WTC11 (cell line): ENCODE results near the gene PCDH1. TPM values are rescaled to one million over a fixed set of nuclear protein-coding genes. Genes with fewer than 3 reads are reported as not detected.
A peak's percentile ranks its signal among the peaks of the same experiment; 100 is the strongest.

ENCODE experiments used
- ATAC-seq: fragments of 200-7000 bp; cut with Tn5 transposase; 2 replicates; pipeline ENCODE4 v1.10.0; 2021; ENCODE audit warnings: mild to moderate bottlenecking, moderate library complexity
- CTCF ChIA-PET: fragments of 300-600 bp; sonication (Branson Sonifier 250); formaldehyde crosslinking; loops from one replicate; lab custom pipeline; 2021; ENCODE audit warnings: antibody characterized with exemption; lab: Charles Lee
- POLR2A ChIA-PET: fragments of 350-600 bp; sonication (Branson Sonifier 250); formaldehyde crosslinking; loops from one replicate; lab custom pipeline; 2021; ENCODE audit warnings: antibody characterized with exemption; lab: Charles Lee
- DNase-seq: peaks from one replicate; pipeline ENCODE4 v3.0.0; 2021; ENCODE audit warnings: low spot score
- H3K27ac Mint-ChIP-seq: 2 replicates; pipeline ENCODE4 v1.8.0; 2021; ENCODE audit warnings: mixed read lengths
- H3K27me3 Mint-ChIP-seq: 2 replicates; pipeline ENCODE4 v1.8.0; 2021; ENCODE audit warnings: low read depth, mild to moderate bottlenecking, moderate library complexity, mixed read lengths
- H3K36me3 Mint-ChIP-seq: 2 replicates; pipeline ENCODE4 v1.8.0; 2021; ENCODE audit warnings: mixed read lengths
- H3K4me1 Mint-ChIP-seq: 2 replicates; pipeline ENCODE4 v1.8.0; 2022; ENCODE audit warnings: mixed read lengths
- H3K4me3 Mint-ChIP-seq: 2 replicates; pipeline ENCODE4 v1.8.0; 2021; ENCODE audit warnings: mild to moderate bottlenecking, moderate library complexity, mixed read lengths
- H3K9me3 Mint-ChIP-seq: 2 replicates; pipeline ENCODE4 v1.8.0; 2021; ENCODE audit warnings: mixed read lengths
- ATF3 ChIP-seq: sonication (generic); formaldehyde crosslinking; conservative IDR thresholded peaks from 2 replicates; pipeline ENCODE4 v1.8.1; 2022; ENCODE audit warnings: mild to moderate bottlenecking, missing genetic modification reagents
- FOXP4 ChIP-seq: sonication (generic); formaldehyde crosslinking; IDR thresholded peaks from 2 replicates; pipeline ENCODE4 v1.8.0; 2022; ENCODE audit warnings: mild to moderate bottlenecking, missing genetic modification reagents
- JUN ChIP-seq: sonication (generic); formaldehyde crosslinking; IDR thresholded peaks from 2 replicates; pipeline ENCODE4 v1.8.0; 2023; ENCODE audit warnings: mild to moderate bottlenecking, missing genetic modification reagents
- NFE2L1 ChIP-seq: sonication (generic); formaldehyde crosslinking; IDR thresholded peaks from 2 replicates; pipeline ENCODE4 v1.8.1; 2023; ENCODE audit warnings: missing genetic modification reagents
- OVOL2 ChIP-seq: fragments of 250-450 bp; sonication (Bioruptor Pico); IDR thresholded peaks from 2 replicates; pipeline ENCODE4 v1.9.0; 2021; ENCODE audit warnings: mild to moderate bottlenecking, borderline replicate concordance
- PRRX2 ChIP-seq: fragments of 250-450 bp; sonication (Bioruptor Pico); IDR thresholded peaks from 2 replicates; pipeline ENCODE4 v1.8.0; 2021; ENCODE audit warnings: mild to moderate bottlenecking
- SOX15 ChIP-seq: fragments of 250-450 bp; sonication (Bioruptor Pico); IDR thresholded peaks from 2 replicates; pipeline ENCODE4 v1.9.0; 2021; ENCODE audit warnings: mild to moderate bottlenecking
- TEAD1 ChIP-seq: sonication (generic); formaldehyde crosslinking; IDR thresholded peaks from 2 replicates; pipeline ENCODE4 v1.8.0; 2022; ENCODE audit warnings: mild to moderate bottlenecking, missing genetic modification reagents
- ZNF138 ChIP-seq: sonication (generic); formaldehyde crosslinking; conservative IDR thresholded peaks from 2 replicates; pipeline ENCODE4 v1.8.1; 2022; ENCODE audit warnings: mild to moderate bottlenecking, moderate library complexity, missing genetic modification reagents
- ZNF219 ChIP-seq: sonication (generic); formaldehyde crosslinking; IDR thresholded peaks from 2 replicates; pipeline ENCODE4 v1.8.0; 2023; ENCODE audit warnings: missing genetic modification reagents, mild to moderate bottlenecking, borderline replicate concordance
- ZNF232 ChIP-seq: sonication (generic); formaldehyde crosslinking; IDR thresholded peaks from 2 replicates; pipeline ENCODE4 v1.8.0; 2022; ENCODE audit warnings: mild to moderate bottlenecking, missing genetic modification reagents
- ZNF263 ChIP-seq: sonication (generic); formaldehyde crosslinking; IDR thresholded peaks from 2 replicates; pipeline ENCODE4 v1.8.1; 2022; ENCODE audit warnings: low read depth, mild to moderate bottlenecking, moderate library complexity, missing genetic modification reagents
- total RNA-seq: library from RNA; stranded (reverse); gene quantifications from 3 replicates; pipeline ENCODE4 v1.2.3, GENCODE V29; 2021
- TF ChIP-seq, protein P1 (sequence below): fragments of 250-450 bp; sonication (Bioruptor Pico); IDR thresholded peaks from 2 replicates; pipeline ENCODE4 v1.9.0; 2021; ENCODE audit warnings: mild to moderate bottlenecking, borderline replicate concordance
- TF ChIP-seq, protein P2 (sequence below): sonication (generic); formaldehyde crosslinking; IDR thresholded peaks from 2 replicates; pipeline ENCODE4 v1.8.1; 2023; ENCODE audit warnings: mild to moderate bottlenecking, moderate library complexity, missing genetic modification reagents
- TF ChIP-seq, protein P3 (sequence below): sonication (generic); formaldehyde crosslinking; IDR thresholded peaks from 2 replicates; pipeline ENCODE4 v1.8.0; 2022; ENCODE audit warnings: mild to moderate bottlenecking, missing genetic modification reagents
- TF ChIP-seq, protein P4 (sequence below): fragments of 250-450 bp; sonication (Bioruptor Pico); IDR thresholded peaks from 2 replicates; pipeline ENCODE4 v2.1.2; 2022; ENCODE audit warnings: mild to moderate bottlenecking, moderate library complexity
- TF ChIP-seq, protein P5 (sequence below): sonication (generic); formaldehyde crosslinking; IDR thresholded peaks from 2 replicates; pipeline ENCODE4 v1.8.1; 2022; ENCODE audit warnings: mild to moderate bottlenecking, missing genetic modification reagents, moderate library complexity, borderline replicate concordance
- TF ChIP-seq, protein P6 (sequence below): fragments of 250-450 bp; sonication (Bioruptor Pico); IDR thresholded peaks from 2 replicates; pipeline ENCODE4 v1.9.0; 2021; ENCODE audit warnings: mild to moderate bottlenecking

The PCDH1 gene
- total RNA-seq, 1 experiment from 2014 or later, result 105 TPM

DNA sequence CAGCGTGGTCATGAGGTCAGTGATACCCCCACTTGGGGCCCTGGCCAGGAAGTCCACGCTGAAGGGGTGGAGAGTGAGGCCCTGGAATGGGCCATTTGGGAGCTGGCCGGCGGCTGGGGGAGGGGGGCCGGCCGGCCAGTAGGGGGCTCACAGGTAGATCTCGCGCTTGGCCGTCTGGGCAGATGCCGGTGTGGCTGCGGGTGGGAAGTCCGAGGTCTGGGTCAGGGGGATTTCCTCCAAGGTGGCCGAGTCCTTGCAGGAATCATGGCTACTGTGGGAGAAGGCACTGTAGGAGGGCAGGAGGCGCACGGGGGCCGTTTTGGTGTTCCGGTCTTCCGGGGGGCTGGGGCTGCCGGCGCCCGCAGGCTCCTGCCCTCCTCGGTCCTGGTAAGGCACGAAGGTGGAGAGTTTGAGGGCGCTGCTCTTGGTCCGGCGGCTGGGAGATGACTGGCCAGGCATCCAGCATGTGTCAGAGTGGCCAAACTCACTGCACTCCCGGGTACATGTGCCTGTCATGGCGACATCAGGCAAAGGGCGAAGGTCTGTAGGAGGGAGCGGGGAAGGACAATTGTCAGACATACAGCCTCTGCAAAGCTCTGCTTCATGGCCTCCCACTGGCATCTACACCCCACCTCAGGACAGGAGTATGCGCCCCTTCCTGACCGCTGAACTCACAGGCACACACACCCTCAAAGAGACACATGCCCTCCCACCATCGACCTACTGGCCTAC is 24.1 kb downstream of the PCDH1 start:
- Mint-ChIP-seq H3K4me1 (peaks cover 63% of the 10 kb centered on the region), H3K9me3 (no peaks in the 10 kb centered on the region), H3K27me3 (no peaks in the 10 kb centered on the region), H3K27ac (peak overlapping the region; percentile 86; the same call in 1 of the 2 replicates), H3K4me3 (no peak overlapping the region), H3K36me3 (peaks cover 21% of the 10 kb centered on the region)
- ChIA-PET POLR2A (interaction anchor here (0.6 to 1.4 kb wide), 5 partner anchors 10 to 436 kb away, joined by 3 to 6 read pairs (median 4); no protein-coding TSS in a partner anchor), CTCF (interaction anchor here (0.6 to 8.0 kb wide), 21 partner anchors 9 to 262 kb away, joined by 3 to 97 read pairs (median 4); partner anchors contain the start of gene PCDH1)
- DNase-seq (peak; percentile 55), ATAC-seq (no peak)
- TF ChIP-seq, protein P1, sequence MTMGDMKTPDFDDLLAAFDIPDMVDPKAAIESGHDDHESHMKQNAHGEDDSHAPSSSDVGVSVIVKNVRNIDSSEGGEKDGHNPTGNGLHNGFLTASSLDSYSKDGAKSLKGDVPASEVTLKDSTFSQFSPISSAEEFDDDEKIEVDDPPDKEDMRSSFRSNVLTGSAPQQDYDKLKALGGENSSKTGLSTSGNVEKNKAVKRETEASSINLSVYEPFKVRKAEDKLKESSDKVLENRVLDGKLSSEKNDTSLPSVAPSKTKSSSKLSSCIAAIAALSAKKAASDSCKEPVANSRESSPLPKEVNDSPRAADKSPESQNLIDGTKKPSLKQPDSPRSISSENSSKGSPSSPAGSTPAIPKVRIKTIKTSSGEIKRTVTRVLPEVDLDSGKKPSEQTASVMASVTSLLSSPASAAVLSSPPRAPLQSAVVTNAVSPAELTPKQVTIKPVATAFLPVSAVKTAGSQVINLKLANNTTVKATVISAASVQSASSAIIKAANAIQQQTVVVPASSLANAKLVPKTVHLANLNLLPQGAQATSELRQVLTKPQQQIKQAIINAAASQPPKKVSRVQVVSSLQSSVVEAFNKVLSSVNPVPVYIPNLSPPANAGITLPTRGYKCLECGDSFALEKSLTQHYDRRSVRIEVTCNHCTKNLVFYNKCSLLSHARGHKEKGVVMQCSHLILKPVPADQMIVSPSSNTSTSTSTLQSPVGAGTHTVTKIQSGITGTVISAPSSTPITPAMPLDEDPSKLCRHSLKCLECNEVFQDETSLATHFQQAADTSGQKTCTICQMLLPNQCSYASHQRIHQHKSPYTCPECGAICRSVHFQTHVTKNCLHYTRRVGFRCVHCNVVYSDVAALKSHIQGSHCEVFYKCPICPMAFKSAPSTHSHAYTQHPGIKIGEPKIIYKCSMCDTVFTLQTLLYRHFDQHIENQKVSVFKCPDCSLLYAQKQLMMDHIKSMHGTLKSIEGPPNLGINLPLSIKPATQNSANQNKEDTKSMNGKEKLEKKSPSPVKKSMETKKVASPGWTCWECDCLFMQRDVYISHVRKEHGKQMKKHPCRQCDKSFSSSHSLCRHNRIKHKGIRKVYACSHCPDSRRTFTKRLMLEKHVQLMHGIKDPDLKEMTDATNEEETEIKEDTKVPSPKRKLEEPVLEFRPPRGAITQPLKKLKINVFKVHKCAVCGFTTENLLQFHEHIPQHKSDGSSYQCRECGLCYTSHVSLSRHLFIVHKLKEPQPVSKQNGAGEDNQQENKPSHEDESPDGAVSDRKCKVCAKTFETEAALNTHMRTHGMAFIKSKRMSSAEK (CRISPR knock-in tag), result no peak
- TF ChIP-seq ATF3 (CRISPR knock-in tag) (no peak), NFE2L1 (no peak), ZNF219 (CRISPR knock-in tag) (no peak), ZNF232 (CRISPR knock-in tag) (0 out of 2 replicates have a peak, but pooled peaks have one; percentile 20)
- TF ChIP-seq, protein P2, sequence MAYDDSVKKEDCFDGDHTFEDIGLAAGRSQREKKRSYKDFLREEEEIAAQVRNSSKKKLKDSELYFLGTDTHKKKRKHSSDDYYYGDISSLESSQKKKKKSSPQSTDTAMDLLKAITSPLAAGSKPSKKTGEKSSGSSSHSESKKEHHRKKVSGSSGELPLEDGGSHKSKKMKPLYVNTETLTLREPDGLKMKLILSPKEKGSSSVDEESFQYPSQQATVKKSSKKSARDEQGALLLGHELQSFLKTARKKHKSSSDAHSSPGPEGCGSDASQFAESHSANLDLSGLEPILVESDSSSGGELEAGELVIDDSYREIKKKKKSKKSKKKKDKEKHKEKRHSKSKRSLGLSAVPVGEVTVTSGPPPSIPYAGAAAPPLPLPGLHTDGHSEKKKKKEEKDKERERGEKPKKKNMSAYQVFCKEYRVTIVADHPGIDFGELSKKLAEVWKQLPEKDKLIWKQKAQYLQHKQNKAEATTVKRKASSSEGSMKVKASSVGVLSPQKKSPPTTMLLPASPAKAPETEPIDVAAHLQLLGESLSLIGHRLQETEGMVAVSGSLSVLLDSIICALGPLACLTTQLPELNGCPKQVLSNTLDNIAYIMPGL (CRISPR knock-in tag), result no peak
- TF ChIP-seq, protein P3, sequence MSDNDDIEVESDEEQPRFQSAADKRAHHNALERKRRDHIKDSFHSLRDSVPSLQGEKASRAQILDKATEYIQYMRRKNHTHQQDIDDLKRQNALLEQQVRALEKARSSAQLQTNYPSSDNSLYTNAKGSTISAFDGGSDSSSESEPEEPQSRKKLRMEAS (CRISPR knock-in tag), result no peak
- TF ChIP-seq, protein P4, sequence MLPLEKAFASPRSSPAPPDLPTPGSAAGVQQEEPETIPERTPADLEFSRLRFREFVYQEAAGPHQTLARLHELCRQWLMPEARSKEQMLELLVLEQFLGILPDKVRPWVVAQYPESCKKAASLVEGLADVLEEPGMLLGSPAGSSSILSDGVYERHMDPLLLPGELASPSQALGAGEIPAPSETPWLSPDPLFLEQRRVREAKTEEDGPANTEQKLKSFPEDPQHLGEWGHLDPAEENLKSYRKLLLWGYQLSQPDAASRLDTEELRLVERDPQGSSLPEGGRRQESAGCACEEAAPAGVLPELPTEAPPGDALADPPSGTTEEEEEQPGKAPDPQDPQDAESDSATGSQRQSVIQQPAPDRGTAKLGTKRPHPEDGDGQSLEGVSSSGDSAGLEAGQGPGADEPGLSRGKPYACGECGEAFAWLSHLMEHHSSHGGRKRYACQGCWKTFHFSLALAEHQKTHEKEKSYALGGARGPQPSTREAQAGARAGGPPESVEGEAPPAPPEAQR (CRISPR knock-in tag), result no peak
- TF ChIP-seq, protein P5, sequence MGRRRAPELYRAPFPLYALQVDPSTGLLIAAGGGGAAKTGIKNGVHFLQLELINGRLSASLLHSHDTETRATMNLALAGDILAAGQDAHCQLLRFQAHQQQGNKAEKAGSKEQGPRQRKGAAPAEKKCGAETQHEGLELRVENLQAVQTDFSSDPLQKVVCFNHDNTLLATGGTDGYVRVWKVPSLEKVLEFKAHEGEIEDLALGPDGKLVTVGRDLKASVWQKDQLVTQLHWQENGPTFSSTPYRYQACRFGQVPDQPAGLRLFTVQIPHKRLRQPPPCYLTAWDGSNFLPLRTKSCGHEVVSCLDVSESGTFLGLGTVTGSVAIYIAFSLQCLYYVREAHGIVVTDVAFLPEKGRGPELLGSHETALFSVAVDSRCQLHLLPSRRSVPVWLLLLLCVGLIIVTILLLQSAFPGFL, result no peak

GRCh38 chr5:141852448-141852847 is 25.8 kb downstream of the PCDH1 start:
- ChIA-PET CTCF (interaction anchor here (1.4 to 8.0 kb wide), 2 partner anchors 29 to 36 kb away, joined by 3 to 97 read pairs; partner anchors contain the start of gene PCDH1), POLR2A (no interaction called here)
- H3K4me1 Mint-ChIP-seq, result peaks cover 63% of the 10 kb centered on the region
- H3K9me3 Mint-ChIP-seq, result no peaks in the 10 kb centered on the region
- TF ChIP-seq ATF3 (CRISPR knock-in tag), result no peak
- TF ChIP-seq SOX15 (CRISPR knock-in tag), result no peak
- TF ChIP-seq OVOL2 (CRISPR knock-in tag), result no peak
- TF ChIP-seq, protein P6, sequence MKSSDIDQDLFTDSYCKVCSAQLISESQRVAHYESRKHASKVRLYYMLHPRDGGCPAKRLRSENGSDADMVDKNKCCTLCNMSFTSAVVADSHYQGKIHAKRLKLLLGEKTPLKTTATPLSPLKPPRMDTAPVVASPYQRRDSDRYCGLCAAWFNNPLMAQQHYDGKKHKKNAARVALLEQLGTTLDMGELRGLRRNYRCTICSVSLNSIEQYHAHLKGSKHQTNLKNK, result no peak
- TF ChIP-seq PRRX2 (CRISPR knock-in tag), result no peak
- TF ChIP-seq ZNF138 (CRISPR knock-in tag), result no peak
- TF ChIP-seq FOXP4 (CRISPR knock-in tag), result no peak
- no peak for TF ChIP-seq TEAD1 (CRISPR knock-in tag)
- no peak for TF ChIP-seq JUN (CRISPR knock-in tag)
- no peak for TF ChIP-seq ZNF263 (CRISPR knock-in tag)
- no peak overlapping the region for H3K27ac Mint-ChIP-seq
- no peak overlapping the region for H3K4me3 Mint-ChIP-seq
- H3K27me3 Mint-ChIP-seq, result no peaks in the 10 kb centered on the region
- DNase-seq, result no peak
- peaks cover 24% of the 10 kb centered on the region for H3K36me3 Mint-ChIP-seq
- ATAC-seq, result no peak
